Neural cell (in vitro differentiated cells): ENCODE measurements around the gene ALK. TPM values are rescaled to one million over a fixed set of nuclear protein-coding genes. Genes with fewer than 3 reads are reported as not detected.

ENCODE experiments used
- H2AFZ ChIP-seq: fragments of 200-600, 300-800 bp; sonication (generic), shearing (Covaris generic); 2 replicates; pipeline ENCODE4 v1.6.0; 2014; ENCODE audit warnings: low read depth, mild to moderate bottlenecking, antibody characterized with exemption, low read length, moderate library complexity
- H3F3A ChIP-seq: fragments of 200-600 bp; shearing (Covaris generic); 2 replicates; pipeline ENCODE4 v1.6.1; 2016; ENCODE audit warnings: mild to moderate bottlenecking, moderate library complexity, mixed read lengths, antibody characterized with exemption, low read length; ENCODE audit not compliant: insufficient read depth, poor library complexity, severe bottlenecking
- H3K27ac ChIP-seq: fragments of 200-600, 300-800 bp; sonication (generic), shearing (Covaris generic); 2 replicates; pipeline ENCODE4 v1.5.1; 2014; ENCODE audit warnings: mild to moderate bottlenecking, low read length, moderate library complexity
- H3K27me3 ChIP-seq: fragments of 300-800, 200-600 bp; sonication (generic), shearing (Covaris generic); 2 replicates; pipeline ENCODE4 v1.6.0; 2014; ENCODE audit warnings: mild to moderate bottlenecking, low read depth, low read length, moderate library complexity; ENCODE audit not compliant: insufficient read depth
- H3K36me3 ChIP-seq: fragments of 300-800, 200-600 bp; sonication (generic), shearing (Covaris generic); 2 replicates; pipeline ENCODE4 v1.5.1; 2014; ENCODE audit warnings: mild to moderate bottlenecking, antibody characterized with exemption, low read length, moderate library complexity; ENCODE audit not compliant: insufficient read depth
- H3K4me2 ChIP-seq: fragments of 300-800, 200-600 bp; sonication (generic), shearing (Covaris generic); 2 replicates; pipeline ENCODE4 v1.6.0; 2014; ENCODE audit warnings: mild to moderate bottlenecking, low read length
- H3K4me3 ChIP-seq: fragments of 300-800, 200-600 bp; sonication (generic), shearing (Covaris generic); 2 replicates; pipeline ENCODE4 v1.5.1; 2014; ENCODE audit warnings: mild to moderate bottlenecking, low read length, moderate library complexity
- H3K79me2 ChIP-seq: fragments of 200-600 bp; shearing (Covaris generic); replicated peaks from 2 replicates; pipeline ENCODE4 v1.6.0; 2014; ENCODE audit warnings: mild to moderate bottlenecking, low read length, moderate library complexity; ENCODE audit not compliant: insufficient read depth
- H3K9ac ChIP-seq: fragments of 300-800, 200-600 bp; sonication (generic), shearing (Covaris generic); 2 replicates; pipeline ENCODE4 v1.6.1; 2016; ENCODE audit warnings: mild to moderate bottlenecking, low read length, mixed read lengths
- H3K9me2 ChIP-seq: fragments of 200-600 bp; shearing (Covaris generic); 2 replicates; pipeline ENCODE4 v1.6.1; 2016; ENCODE audit warnings: mild to moderate bottlenecking, low read length, mixed read lengths; ENCODE audit not compliant: insufficient read depth
- H3K9me3 ChIP-seq: fragments of 200-600, 300-800 bp; sonication (generic), shearing (Covaris generic); 2 replicates; pipeline ENCODE4 v1.6.1; 2016; ENCODE audit warnings: mild to moderate bottlenecking, mixed run types, low read length, moderate library complexity, mixed read lengths
- H4K20me1 ChIP-seq: fragments of 200-600 bp; shearing (Covaris generic); 2 replicates; pipeline ENCODE4 v1.6.1; 2016; ENCODE audit warnings: mild to moderate bottlenecking, mixed run types; ENCODE audit not compliant: insufficient read depth
- CTCF ChIP-seq: fragments of 450-650 bp; IDR thresholded peaks from 2 replicates; pipeline ENCODE4 v1.5.1; 2014; ENCODE audit warnings: antibody characterized with exemption, mild to moderate bottlenecking, moderate library complexity; ENCODE audit not compliant: poor library complexity, severe bottlenecking
- EP300 ChIP-seq: fragments of 450-650 bp; conservative IDR thresholded peaks from 2 replicates; pipeline ENCODE4 v1.6.1; 2014; ENCODE audit warnings: antibody characterized with exemption, mild to moderate bottlenecking, moderate library complexity; ENCODE audit not compliant: poor library complexity, severe bottlenecking
- EZH2 ChIP-seq: fragments of 200-600, 300-800 bp; shearing (Covaris generic), sonication (generic); IDR thresholded peaks from 2 replicates; pipeline ENCODE4 v1.6.1; 2014; ENCODE audit warnings: antibody characterized with exemption, low read length, borderline replicate concordance, mild to moderate bottlenecking; ENCODE audit not compliant: insufficient read depth, poor library complexity, severe bottlenecking
- MXI1 ChIP-seq: fragments of 450-650 bp; conservative IDR thresholded peaks from 2 replicates; pipeline ENCODE4 v1.6.1; 2014; ENCODE audit warnings: antibody characterized with exemption, mild to moderate bottlenecking; ENCODE audit not compliant: poor library complexity, severe bottlenecking
- POLR2AphosphoS5 ChIP-seq: IDR thresholded peaks from 2 replicates; pipeline ENCODE4 v1.6.1; 2012
- RAD21 ChIP-seq: fragments of 450-650 bp; conservative IDR thresholded peaks from 2 replicates; pipeline ENCODE4 v1.6.1; 2014; ENCODE audit warnings: antibody characterized with exemption, mild to moderate bottlenecking, moderate library complexity
- REST ChIP-seq: IDR thresholded peaks from 2 replicates; pipeline ENCODE4 v1.6.1; 2012; ENCODE audit warnings: borderline replicate concordance
- SMC3 ChIP-seq: fragments of 450-650 bp; conservative IDR thresholded peaks from 2 replicates; pipeline ENCODE4 v1.6.1; 2014; ENCODE audit warnings: antibody characterized with exemption, mild to moderate bottlenecking, moderate library complexity; ENCODE audit not compliant: poor library complexity
- TAF1 ChIP-seq: IDR thresholded peaks from 2 replicates; pipeline ENCODE4 v1.6.1; 2012; ENCODE audit warnings: low read depth
- polyA plus RNA-seq: library from polyadenylated mRNA; depleted of rRNA; stranded (reverse); fragments of >200 nt; gene quantifications from 2 replicates; pipeline ENCODE4 v1.2.3, GENCODE V29; 2014

Gene ALK
- polyA plus RNA-seq, 1 donor from 2014 or later: 7.1 TPM

DNA sequence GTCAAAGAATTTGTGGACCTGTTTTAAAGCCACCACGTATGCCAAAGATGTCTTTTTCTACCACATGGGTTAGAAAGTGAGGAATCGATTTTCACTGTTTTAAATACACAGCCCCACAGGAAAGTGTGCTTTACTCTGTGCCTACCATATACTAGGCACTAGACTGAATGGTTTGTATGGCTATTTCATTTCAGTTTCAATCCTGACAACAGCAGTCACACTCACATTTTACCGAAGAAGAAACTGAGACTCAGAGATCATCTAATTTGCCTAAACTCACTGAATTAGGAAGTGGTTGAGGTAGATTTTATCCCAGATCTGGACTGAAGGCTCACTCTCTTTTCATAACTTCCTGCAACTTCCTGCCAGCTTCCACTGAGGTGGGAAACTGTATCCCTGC is 176.4 kb downstream of the ALK start:
- Histone ChIP-seq H3K79me2 (no peaks in the 10 kb centered on the region), H2AFZ (no peak overlapping the region), H3K9me3 (no peaks in the 10 kb centered on the region), H3K9ac (no peak overlapping the region), H3K27me3 (no peaks in the 10 kb centered on the region), H4K20me1 (no peaks in the 10 kb centered on the region), H3K4me2 (no peak overlapping the region), H3K27ac (no peak overlapping the region), H3F3A (no peaks in the 10 kb centered on the region), H3K4me3 (no peak overlapping the region), H3K9me2 (no peaks in the 10 kb centered on the region), H3K36me3 (no peaks in the 10 kb centered on the region)
- TF ChIP-seq EZH2 (no peak), CTCF (no peak), MXI1 (no peak), POLR2AphosphoS5 (no peak), RAD21 (no peak), REST (no peak), EP300 (no peak), TAF1 (no peak), SMC3 (no peak)

DNA sequence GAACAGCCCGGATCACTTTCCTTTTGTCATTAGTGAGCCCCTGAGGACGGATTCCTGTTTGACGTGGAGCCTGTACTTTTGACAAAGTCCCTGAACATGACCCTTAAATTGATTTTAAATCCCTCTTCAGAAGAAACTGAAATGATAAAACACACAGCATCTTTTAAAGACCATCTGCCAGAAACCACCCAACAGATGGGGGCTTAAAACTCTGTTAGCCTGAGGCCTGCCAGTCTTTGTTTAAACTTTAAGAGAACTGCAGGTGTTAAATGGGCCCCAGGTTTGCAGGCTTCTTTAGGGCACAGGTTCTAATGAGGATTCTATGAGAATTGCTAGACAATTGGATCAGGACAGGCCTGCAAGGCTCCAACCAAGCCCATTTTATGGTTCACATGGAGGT is 177.9 kb downstream of the ALK start:
- Histone ChIP-seq H3K4me2 (no peak overlapping the region), H2AFZ (no peak overlapping the region), H3K27ac (no peak overlapping the region), H4K20me1 (no peaks in the 10 kb centered on the region), H3K9me2 (no peaks in the 10 kb centered on the region), H3K36me3 (no peaks in the 10 kb centered on the region), H3F3A (no peaks in the 10 kb centered on the region), H3K4me3 (no peak overlapping the region), H3K27me3 (no peaks in the 10 kb centered on the region), H3K9me3 (no peaks in the 10 kb centered on the region), H3K9ac (no peak overlapping the region), H3K79me2 (no peaks in the 10 kb centered on the region)
- TF ChIP-seq SMC3: no peak
- no peak for TF ChIP-seq POLR2AphosphoS5
- TF ChIP-seq RAD21: no peak
- TF ChIP-seq TAF1: no peak
- TF ChIP-seq CTCF: no peak
